Activated T-cell treated with anti-CD3 and anti-CD28 coated beads, Interleukin-2, amount 50 U/mL, for 4 hours (primary cell): Measurements from ENCODE around the gene IFNA10. TPM values are rescaled to one million over a fixed set of nuclear protein-coding genes. Genes with fewer than 3 reads are reported as not detected.
"Not testable (repeated sequence)": the region's sequence is repeated elsewhere in the genome, so short reads cannot be mapped to it uniquely, and the experiment has no call there.

Experiments
- ATAC-seq, 2 donors: fragments of 200-7000 bp; cut with Tn5 transposase; one replicate each; pipeline ENCODE4 v1.10.0; 2021
- DNase-seq: peaks from one replicate; pipeline ENCODE4 v3.0.0-alpha.2; 2020
- H3K27me3 Mint-ChIP-seq: one replicate; pipeline ENCODE4 v1.8.0; 2021; ENCODE audit warnings: low read depth, mixed read lengths
- H3K36me3 Mint-ChIP-seq: one replicate; pipeline ENCODE4 v1.8.0; 2022; ENCODE audit warnings: mixed read lengths; ENCODE audit not compliant: insufficient read depth
- H3K4me1 Mint-ChIP-seq: one replicate; pipeline ENCODE4 v1.8.0; 2021; ENCODE audit warnings: low read depth, mixed read lengths
- H3K4me3 Mint-ChIP-seq: one replicate; pipeline ENCODE4 v1.8.0; 2021; ENCODE audit warnings: mild to moderate bottlenecking, moderate library complexity, mixed read lengths
- H3K9me3 Mint-ChIP-seq: one replicate; pipeline ENCODE4 v1.8.0; 2021; ENCODE audit warnings: mixed read lengths
- total RNA-seq, 3 donors: library from RNA; stranded (reverse); gene quantifications; one replicate each; pipeline ENCODE4 v1.2.1, GENCODE V29; 2021

Gene IFNA10
- not detected for total RNA-seq

DNA sequence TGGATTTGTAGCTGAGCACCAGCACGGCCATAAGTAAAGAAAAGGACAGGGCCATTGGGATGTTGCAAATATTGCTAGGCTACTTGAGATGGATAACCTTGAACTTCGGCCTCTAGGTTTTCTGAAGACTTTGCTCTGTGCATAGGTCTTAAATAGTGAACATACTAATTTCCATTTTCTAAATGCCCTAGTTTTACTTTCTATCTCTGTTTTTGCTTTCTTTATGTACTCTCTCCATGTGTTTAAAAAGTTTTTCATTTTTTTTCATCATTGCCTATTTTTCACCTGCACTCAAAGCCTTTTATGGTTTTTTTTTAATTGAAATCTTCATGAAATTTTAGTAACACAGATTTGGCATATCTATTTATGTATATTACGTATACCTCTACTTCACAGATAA is at the start of gene IFNA10:
Gene IFNA10 (minus strand): TSS at position 101 of the 400 bp plus-strand sequence. CDS start 46 bp downstream, at position 55.
- H3K36me3 Mint-ChIP-seq, ATAC-seq, H3K4me3 Mint-ChIP-seq, DNase-seq, H3K4me1 Mint-ChIP-seq, H3K9me3 Mint-ChIP-seq: not testable (repeated sequence)
- peaks cover 15% of the 10 kb centered on the region for H3K27me3 Mint-ChIP-seq

DNA sequence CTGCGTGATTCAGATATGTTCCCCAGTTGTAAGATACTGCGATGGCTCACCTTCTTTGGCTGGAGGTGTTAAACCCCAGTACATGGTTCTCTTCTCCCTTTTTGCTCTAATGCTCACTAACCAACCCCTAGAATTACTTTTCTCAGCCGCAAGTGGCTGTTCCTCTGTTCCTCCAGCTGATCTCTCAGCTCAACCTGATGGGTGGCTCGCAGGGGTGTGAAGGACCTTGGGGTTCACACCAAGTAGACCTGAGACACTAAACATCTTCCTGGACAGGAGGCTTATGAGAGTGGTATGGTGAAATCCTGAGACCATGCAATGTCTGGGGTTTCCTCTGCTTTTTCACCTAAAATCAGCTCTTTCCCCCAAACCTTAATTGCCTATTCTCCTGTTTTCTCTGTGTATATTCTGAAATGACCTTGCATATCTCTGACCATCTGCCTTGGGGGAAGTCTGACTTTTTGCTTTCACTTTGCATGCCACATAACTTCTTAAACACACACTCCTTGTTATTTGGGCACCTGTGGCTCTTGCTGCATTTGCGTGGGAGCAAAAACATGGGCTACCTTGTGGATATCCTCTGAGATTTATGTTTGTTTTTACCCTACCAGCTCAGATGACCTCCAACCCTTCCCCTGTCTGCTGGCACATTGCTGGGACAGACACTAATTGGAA is 48.7 kb upstream of the IFNA10 start:
- DNase-seq, result no peak
- Mint-ChIP-seq H3K27me3 (peaks cover 22% of the 10 kb centered on the region), H3K4me3 (no peak overlapping the region)

DNA sequence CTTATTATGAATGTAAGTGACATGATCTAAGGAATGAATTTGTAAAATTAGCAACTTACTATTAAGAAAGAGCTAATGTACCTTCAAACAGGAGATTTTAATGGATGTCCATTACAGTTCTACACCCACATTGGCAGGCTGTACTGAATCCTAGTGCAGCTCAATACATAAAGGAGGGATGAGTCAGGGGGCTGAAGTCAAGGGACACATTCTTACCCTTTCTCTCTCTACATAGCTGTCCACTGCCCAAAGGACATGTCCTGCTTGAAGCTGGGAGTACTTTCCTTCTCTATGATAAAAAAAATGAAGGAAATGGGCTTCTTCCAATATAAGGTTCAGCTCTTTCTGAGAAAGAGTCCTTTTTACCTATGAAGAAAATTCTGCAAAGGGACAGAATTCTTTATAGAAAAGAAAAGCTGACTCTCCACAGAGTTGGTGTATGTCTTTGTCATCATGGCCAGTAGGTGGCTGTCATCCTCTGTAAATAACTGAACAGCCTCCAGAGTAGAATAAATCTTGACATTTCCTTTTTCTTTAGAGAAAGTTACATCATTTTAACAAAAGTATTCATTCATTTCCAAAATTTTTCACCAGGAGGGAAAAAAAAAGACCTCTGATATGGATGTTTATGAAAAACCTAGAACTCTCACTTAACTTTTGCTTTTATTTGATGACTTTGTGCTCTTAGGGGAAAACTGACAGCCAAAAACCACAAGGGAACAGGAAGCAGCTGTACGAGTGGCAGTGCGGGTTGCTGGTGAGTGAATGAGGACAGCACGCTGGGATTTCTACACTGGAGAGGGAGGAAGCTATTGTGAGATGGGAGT is 46.0 kb upstream of the IFNA10 start:
- Mint-ChIP-seq H3K4me1 (peaks cover 4% of the 10 kb centered on the region), H3K27me3 (peaks cover 30% of the 10 kb centered on the region), H3K4me3 (no peak overlapping the region), H3K36me3 (no peaks in the 10 kb centered on the region), H3K9me3 (no peaks in the 10 kb centered on the region)
- DNase-seq (no peak), ATAC-seq (peak in 1 of 2 donors; percentile 35)

More for the DNA sequence above, 48.7 kb upstream of the IFNA10 start:
- ATAC-seq, result no peak
- H3K9me3 Mint-ChIP-seq, result no peaks in the 10 kb centered on the region
- H3K4me1 Mint-ChIP-seq, result peaks cover 4% of the 10 kb centered on the region
- no peaks in the 10 kb centered on the region for H3K36me3 Mint-ChIP-seq

DNA sequence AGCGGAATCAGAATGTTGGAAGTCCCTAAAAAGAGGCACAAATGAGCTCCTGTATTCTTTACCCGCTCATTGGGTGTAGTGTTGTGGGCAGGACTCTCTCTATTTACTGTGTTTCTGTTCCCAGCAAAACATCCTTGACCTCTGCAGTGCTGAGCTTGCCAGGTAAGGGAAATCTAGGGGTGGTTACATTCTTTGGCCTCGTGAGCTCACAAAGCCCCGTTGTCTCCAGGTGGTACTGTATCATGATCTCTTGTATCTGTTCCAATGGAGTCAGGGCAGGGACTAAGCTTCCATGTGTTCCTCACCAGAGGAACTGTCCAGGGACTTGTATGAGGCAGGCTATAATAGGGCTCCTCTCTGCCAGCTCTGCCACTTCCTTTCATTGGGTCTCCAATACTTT is 44.7 kb upstream of the IFNA10 start:
- no peaks in the 10 kb centered on the region for H3K36me3 Mint-ChIP-seq
- no peak overlapping the region for H3K4me3 Mint-ChIP-seq
- peaks cover 4% of the 10 kb centered on the region for H3K4me1 Mint-ChIP-seq
- DNase-seq (no peak), ATAC-seq (no peak)
- H3K9me3 Mint-ChIP-seq, result no peaks in the 10 kb centered on the region
- peaks cover 24% of the 10 kb centered on the region for H3K27me3 Mint-ChIP-seq

DNA sequence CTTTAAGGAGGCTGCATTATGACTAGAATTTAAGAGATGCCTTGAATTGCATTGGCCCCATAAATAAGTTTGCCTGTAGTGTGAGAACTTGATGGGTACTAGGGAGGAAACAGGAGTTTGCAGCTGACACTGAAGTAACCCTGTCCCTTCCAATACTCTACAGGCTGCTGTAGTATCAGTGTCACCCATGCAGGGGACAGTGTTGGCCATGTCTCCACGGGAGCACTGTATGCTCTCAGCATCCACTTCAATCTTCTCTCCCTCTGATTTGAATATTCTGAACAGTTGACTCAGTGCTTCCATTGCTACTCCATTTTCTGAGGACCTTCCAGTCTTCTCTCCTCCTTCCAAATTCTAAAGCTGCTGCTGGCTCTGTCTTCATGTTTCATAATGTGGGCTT is 44.2 kb upstream of the IFNA10 start:
- Mint-ChIP-seq H3K9me3 (no peaks in the 10 kb centered on the region), H3K27me3 (peaks cover 21% of the 10 kb centered on the region), H3K4me3 (no peak overlapping the region), H3K4me1 (peaks cover 4% of the 10 kb centered on the region), H3K36me3 (no peaks in the 10 kb centered on the region)
- ATAC-seq (no peak), DNase-seq (no peak)

DNA sequence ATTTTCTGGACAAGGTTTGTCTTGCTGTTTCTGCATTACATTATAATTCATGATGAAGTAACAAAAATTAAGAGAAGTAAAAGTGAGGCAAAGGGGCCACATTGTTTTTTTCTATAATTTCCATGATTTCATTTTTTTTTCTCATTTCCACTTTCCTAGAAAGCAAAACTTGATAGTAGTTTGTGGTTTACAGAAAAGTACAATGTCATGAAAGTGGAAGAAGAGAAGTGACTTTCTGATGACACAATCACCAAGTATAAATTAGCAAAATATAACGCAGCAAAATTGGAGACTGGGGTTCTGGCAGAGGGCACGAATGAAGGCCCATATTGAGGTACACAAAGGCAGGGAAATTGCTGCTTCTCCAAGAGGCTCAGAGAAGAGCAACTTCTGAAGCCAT is 37.9 kb upstream of the IFNA10 start:
- H3K4me3 Mint-ChIP-seq, result no peak overlapping the region
- DNase-seq (no peak), ATAC-seq (no peak)
- H3K9me3 Mint-ChIP-seq, result no peaks in the 10 kb centered on the region
- no peaks in the 10 kb centered on the region for H3K36me3 Mint-ChIP-seq
- peaks cover 9% of the 10 kb centered on the region for H3K27me3 Mint-ChIP-seq
- no peaks in the 10 kb centered on the region for H3K4me1 Mint-ChIP-seq

DNA sequence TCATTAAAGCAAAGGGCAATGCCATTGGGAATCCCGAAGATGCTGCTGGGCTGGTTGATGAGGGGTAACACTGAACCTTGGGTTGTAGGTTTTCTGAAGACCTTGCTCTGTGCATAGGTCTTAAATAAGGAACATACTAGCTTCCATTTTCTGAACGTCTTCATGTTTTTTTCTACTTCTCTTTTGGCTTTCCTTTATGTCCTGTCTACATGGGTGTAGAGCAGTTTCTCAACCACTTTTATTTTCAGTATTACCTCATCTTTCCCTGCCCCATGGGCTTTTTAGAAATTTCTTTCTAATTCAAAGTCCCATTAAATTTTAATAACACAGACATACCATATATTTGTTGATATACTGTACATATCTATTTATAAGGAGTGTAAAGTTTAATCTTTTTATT is 33.0 kb upstream of the IFNA10 start, which contains the start of gene IFNA14:
Gene IFNA14 (minus strand): TSS at position 95 of the 400 bp plus-strand sequence. CDS start 70 bp downstream, at position 25.
- Mint-ChIP-seq H3K4me1 (peaks cover 9% of the 10 kb centered on the region), H3K4me3 (no peak within 1 kb of the TSS), H3K36me3 (no peaks in the 10 kb centered on the region), H3K9me3 (no peaks in the 10 kb centered on the region), H3K27me3 (peaks cover 6% of the 10 kb centered on the region)
- ATAC-seq (no peak), DNase-seq (no peak)

DNA sequence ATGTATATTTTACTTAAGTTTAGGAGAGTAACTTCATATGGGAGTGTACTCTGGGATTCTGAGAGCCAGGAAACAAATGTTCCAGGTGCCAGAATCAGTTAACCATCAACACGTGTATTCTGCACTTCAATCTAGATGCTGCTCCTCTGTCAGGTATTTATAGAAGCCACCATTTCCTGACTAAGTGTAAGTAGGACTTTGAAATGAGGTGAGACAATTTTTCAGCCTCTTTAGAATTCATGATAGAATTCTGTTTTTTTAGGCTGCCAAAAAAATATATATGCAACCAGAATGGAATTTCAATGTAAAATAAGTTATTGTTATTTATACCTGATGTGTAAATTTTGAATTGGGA is 29.4 kb upstream of the IFNA10 start:
- not testable (repeated sequence) for DNase-seq, ATAC-seq, H3K27me3 Mint-ChIP-seq, H3K4me1 Mint-ChIP-seq, H3K36me3 Mint-ChIP-seq, H3K9me3 Mint-ChIP-seq, H3K4me3 Mint-ChIP-seq

DNA sequence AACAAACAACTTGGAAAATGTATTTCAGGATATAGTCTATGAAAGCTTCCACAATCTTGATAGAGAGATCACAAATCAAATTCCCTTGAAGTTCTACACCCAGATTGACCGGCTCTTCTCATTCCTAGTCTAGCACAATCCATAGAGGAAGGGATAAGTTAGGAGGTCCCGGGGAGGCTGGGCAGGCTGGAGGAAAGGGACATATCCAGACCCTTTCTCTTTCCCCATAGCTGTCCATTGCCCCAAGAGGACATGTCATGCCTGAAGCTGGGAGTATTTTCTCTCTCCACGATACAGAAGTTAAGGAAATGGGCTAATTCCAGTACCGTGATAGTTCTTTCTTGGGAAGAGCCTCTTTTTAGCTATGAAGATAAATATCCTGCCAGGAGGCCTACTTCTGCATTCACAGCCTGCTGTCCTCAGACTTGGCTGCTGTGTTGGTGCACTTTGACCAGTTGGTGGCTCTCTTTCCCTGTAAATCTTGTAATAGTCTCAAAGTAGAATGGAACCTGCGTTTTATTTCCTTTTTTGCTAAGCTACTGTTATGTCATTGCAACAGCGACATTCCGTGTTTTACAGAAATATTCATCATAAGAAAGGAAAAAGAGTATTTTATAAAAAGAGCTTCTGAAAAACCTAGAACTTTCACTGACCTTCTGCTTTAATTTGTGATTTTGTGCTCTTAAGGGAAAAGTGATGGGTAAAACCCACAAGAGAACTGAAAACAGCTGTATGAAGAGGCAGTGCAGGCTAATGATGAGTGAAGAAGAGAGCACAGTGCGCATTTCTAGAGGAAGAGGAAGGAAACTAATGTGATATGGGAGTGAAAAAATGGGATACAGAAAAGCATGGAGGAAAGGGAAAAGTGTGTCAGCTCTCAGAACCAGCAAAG is 28.8 kb upstream of the IFNA10 start:
- not testable (repeated sequence) for H3K4me1 Mint-ChIP-seq, DNase-seq, H3K9me3 Mint-ChIP-seq, H3K36me3 Mint-ChIP-seq, H3K27me3 Mint-ChIP-seq
- H3K4me3 Mint-ChIP-seq, result peak overlapping the region; percentile 42
- peak; percentile 48 to 63 for ATAC-seq

DNA sequence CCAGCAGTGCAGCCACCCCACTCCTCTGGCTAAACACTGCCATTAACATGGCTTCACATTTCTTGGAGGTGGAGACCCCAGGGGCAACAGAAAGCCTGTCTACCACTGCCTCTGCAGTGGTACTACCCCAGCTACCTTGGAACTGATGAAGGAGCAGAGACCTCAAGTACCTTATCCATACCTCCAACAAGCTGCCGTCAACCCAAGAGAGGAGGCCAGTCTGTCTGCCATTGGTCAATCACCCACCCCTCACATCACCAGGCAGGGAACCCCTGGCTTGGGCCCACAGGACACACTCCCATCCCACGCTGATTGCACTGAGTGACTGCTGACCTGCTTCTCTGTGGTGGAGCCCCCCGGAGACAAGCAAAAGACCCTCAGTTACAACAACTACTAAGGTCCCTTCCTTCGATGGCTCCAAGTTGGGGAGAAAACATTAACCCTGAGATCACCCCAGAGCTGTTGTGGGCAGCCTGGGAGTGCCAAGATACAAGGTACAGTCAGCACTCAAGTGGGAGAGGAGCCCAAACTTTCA is 27.3 kb upstream of the IFNA10 start:
- ATAC-seq (no peak), DNase-seq (no peak)
- H3K27me3 Mint-ChIP-seq, result peaks cover 2% of the 10 kb centered on the region
- peaks cover 9% of the 10 kb centered on the region for H3K4me1 Mint-ChIP-seq
- H3K4me3 Mint-ChIP-seq, result no peak overlapping the region
- no peaks in the 10 kb centered on the region for H3K9me3 Mint-ChIP-seq
- no peaks in the 10 kb centered on the region for H3K36me3 Mint-ChIP-seq

DNA sequence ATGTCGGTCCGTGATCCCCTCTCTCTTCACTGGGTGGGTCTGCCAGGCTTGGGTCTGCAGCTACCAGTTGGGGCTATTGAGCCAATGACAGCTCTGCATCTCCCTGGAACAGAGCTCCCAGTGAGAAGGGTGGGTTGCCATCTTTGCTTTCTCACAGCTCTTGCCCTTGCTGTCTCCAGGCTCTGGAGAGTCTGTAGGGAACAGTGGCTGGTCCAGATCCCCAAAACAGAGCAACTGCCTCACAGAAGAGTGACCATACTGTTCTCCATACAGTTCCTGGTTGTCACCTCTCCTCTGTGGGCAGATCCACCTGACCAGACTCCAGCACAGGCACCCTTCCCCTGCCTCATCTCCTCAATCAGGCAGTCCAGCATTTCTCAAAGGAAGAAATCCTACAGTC is 26.3 kb upstream of the IFNA10 start:
- Mint-ChIP-seq H3K36me3 (no peaks in the 10 kb centered on the region), H3K4me3 (no peak overlapping the region), H3K9me3 (no peaks in the 10 kb centered on the region), H3K4me1 (peaks cover 9% of the 10 kb centered on the region), H3K27me3 (peaks cover 2% of the 10 kb centered on the region)
- no peak for DNase-seq
- ATAC-seq, result no peak

DNA sequence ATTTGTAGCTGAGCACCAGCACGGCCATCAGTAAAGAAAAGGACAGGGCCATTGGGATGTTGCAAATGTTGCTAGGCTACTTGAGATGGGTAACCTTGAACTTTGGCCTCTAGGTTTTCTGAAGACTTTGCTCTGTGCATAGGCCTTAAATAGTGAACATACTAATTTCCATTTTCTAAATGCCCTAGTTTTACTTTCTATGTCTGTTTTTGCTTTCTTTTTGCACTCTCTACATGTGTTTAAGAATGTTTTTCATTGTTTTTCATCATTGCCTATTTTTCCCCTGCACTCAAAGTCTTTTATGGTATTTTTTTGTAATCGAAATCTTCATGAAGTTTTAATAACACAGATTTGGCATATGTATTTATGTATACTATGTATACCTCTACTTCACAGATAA is 21.2 kb upstream of the IFNA10 start, which contains the start of gene IFNA17:
Gene IFNA17 (minus strand): TSS at position 101 of the 400 bp plus-strand sequence. CDS start 49 bp downstream, at position 52.
- Mint-ChIP-seq H3K27me3 (no peaks in the 10 kb centered on the region), H3K9me3 (no peaks in the 10 kb centered on the region), H3K4me3 (no peak within 1 kb of the TSS), H3K4me1 (no peaks in the 10 kb centered on the region), H3K36me3 (no peaks in the 10 kb centered on the region)
- DNase-seq (no peak), ATAC-seq (no peak)

DNA sequence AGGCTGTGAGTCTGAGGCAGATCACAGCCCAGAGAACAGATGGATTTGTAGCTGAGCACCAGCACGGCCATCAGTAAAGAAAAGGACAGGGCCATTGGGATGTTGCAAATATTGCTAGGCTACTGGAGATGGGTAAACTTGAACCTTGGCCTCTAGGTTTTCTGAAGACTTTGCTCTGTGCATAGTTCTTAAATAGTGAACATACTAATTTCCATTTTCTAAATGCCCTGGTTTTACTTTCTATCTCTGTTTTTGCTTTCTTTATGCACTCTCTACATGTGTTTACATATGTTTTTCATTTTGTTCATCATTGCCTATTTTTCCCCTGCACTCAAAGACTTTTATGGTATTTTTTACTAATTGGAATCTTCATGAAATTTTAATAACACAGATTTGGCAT is 10.3 kb upstream of the IFNA10 start, which contains the start of gene IFNA16:
Gene IFNA16 (minus strand): TSS at position 101 of the 400 bp plus-strand sequence. CDS start 6 bp downstream, at position 95.
- not testable (repeated sequence) for DNase-seq, ATAC-seq, H3K4me3 Mint-ChIP-seq, H3K4me1 Mint-ChIP-seq, H3K36me3 Mint-ChIP-seq, H3K9me3 Mint-ChIP-seq
- H3K27me3 Mint-ChIP-seq, result peaks cover 23% of the 10 kb centered on the region
